Testis (tissue), 2 donors: ENCODE measurements around the gene SLF2.

ENCODE experiments used
- CTCF ChIP-seq, 3 experiments: fragments of 450-650 bp in 2 of 3; fragments of 200-600 bp in 1 of 3; sonication (generic) in 1 of 3; IDR thresholded peaks; one replicate each; pipeline ENCODE4 v1.5.1; 2016 to 2019; ENCODE audit warnings: antibody characterized with exemption in 3 of 3, mild to moderate bottlenecking in 2 of 3, moderate library complexity in 1 of 3
- POLR2A ChIP-seq: fragments of 450-650 bp; IDR thresholded peaks from one replicate; pipeline ENCODE4 v1.6.1; 2017; ENCODE audit warnings: antibody characterized with exemption, mild to moderate bottlenecking, moderate library complexity

- TF ChIP-seq POLR2A (no peak), CTCF (IDR thresholded peaks at IDR 0.05) (no peak)
These were observed 97.6 kb downstream of the SLF2 start for GRCh38 chr10:101010329-101010728.
